Renal cortex interstitium (tissue), 11 donors: ENCODE measurements around the gene TMEM128. TPM values are rescaled to one million over a fixed set of nuclear protein-coding genes. Genes with fewer than 3 reads are reported as not detected.
"Not testable (repeated sequence)": the region's sequence is repeated elsewhere in the genome, so short reads cannot be mapped to it uniquely, and the experiment has no call there.

Source experiments
- DNase-seq, 11 donors: peaks; one replicate each; pipeline ENCODE4 v3.0.0-alpha.2; 2013; ENCODE audit warnings: low read depth in 9 of 11, low spot score in 4 of 11; ENCODE audit errors: extremely low read depth in 1 of 11
- polyA plus RNA-seq, 3 donors: library from polyadenylated mRNA; unstranded; fragments of 120-200 nt; gene quantifications; one replicate each; pipeline ENCODE4 v1.2.1, GENCODE V29; 2013; ENCODE audit not compliant: insufficient read length in 3 of 3

The TMEM128 gene
- polyA plus RNA-seq, 3 donors: 45.7 to 49.0 (median 47.0) TPM

GRCh38 chr4:4217113-4217512, 30.9 kb downstream of the TMEM128 start:
- no peak for DNase-seq

GRCh38 chr4:4216648-4217047, 31.4 kb downstream of the TMEM128 start:
- DNase-seq: no peak

GRCh38 chr4:4213674-4214073, 34.3 kb downstream of the TMEM128 start:
- DNase-seq: not testable (repeated sequence)

- DNase-seq: no peak
Observed at GRCh38 chr4:4206204-4206603, 41.8 kb downstream of the TMEM128 start.

GRCh38 chr4:4204401-4204745, 43.6 kb downstream of the TMEM128 start:
- no peak for DNase-seq

GRCh38 chr4:4203688-4204400, 44.2 kb downstream of the TMEM128 start:
- no peak for DNase-seq

- no peak for DNase-seq
Observed at GRCh38 chr4:4202510-4202909, 45.5 kb downstream of the TMEM128 start.

GRCh38 chr4:4200624-4201023, 47.4 kb downstream of the TMEM128 start:
- DNase-seq: no peak

GRCh38 chr4:4195354-4195753, 52.7 kb downstream of the TMEM128 start:
- DNase-seq: no peak

- DNase-seq: not testable (repeated sequence)
Observed at GRCh38 chr4:4188557-4188956, 59.5 kb downstream of the TMEM128 start.

Other genes starting within 250 kb of the TMEM128 start
- gene OTOP1, start 21.3 kb downstream of the TMEM128 start, polyA plus RNA-seq: not detected
- 10 to 100 TPM; 17.4 to 23.1 (median 20.1) TPM for gene LYAR, start 41.9 kb upstream of the TMEM128 start, polyA plus RNA-seq
- 10 to 100 TPM in 2 of 3 donors, 1 to 10 TPM in 1; 9.0 to 10.8 (median 10.5) TPM for gene ZBTB49, start 42.0 kb upstream of the TMEM128 start, polyA plus RNA-seq
- 1 to 10 TPM; 2.5 to 6.0 (median 5.4) TPM for gene NSG1, start 138.9 kb upstream of the TMEM128 start, polyA plus RNA-seq